Left lung (tissue), 10 donors: ENCODE results near the gene ASB10. TPM values are rescaled to one million over a fixed set of nuclear protein-coding genes. Genes with fewer than 3 reads are reported as not detected.

Experiments used
- ATAC-seq: fragments of 200-7000 bp; cut with Tn5 transposase; one replicate; pipeline ENCODE4 v1.9.1; 2020; ENCODE audit warnings: moderate library complexity
- DNase-seq, 4 donors: peaks; one replicate each; pipeline ENCODE4 v3.0.0-alpha.2; 2013 to 2020
- H3K27ac ChIP-seq, 2 donors: fragments of 200-600 bp; sonication (generic) in 1 of 2; one replicate each; pipeline versions ENCODE4 v1.5.0 to v1.8.0; 2020 to 2021
- H3K27me3 ChIP-seq, 2 donors: fragments of 200-600 bp; sonication (generic) in 1 of 2; one replicate each; pipeline versions ENCODE4 v1.5.0 to v1.8.0; 2020 to 2021
- H3K36me3 ChIP-seq, 2 donors: fragments of 200-600 bp; sonication (generic) in 1 of 2; one replicate each; pipeline versions ENCODE4 v1.5.0 to v1.8.0; 2020 to 2021
- H3K4me1 ChIP-seq, 2 donors: fragments of 200-600 bp; one replicate each; pipeline ENCODE4 v1.8.0; 2021
- H3K4me3 ChIP-seq, 2 donors: fragments of 200-600 bp; sonication (generic) in 1 of 2; one replicate each; pipeline versions ENCODE4 v1.5.0 to v1.8.0; 2020 to 2021; ENCODE audit warnings: mild to moderate bottlenecking in 1 of 2
- H3K9me3 ChIP-seq, 2 donors: fragments of 200-600 bp; sonication (generic) in 1 of 2; one replicate each; pipeline versions ENCODE4 v1.5.0 to v1.8.0; 2020 to 2021
- CTCF ChIP-seq, 2 donors: fragments of 200-600 bp; sonication (generic) in 1 of 2; IDR thresholded peaks; one replicate each; pipeline versions ENCODE4 v1.5.0 to v1.8.0; 2021; ENCODE audit warnings: antibody characterized with exemption in 2 of 2
- intact Hi-C, 2 donors: fragments of 100-400 bp; cut with DNase I; formaldehyde crosslinking; loops; one replicate each; pipeline versions ENCODE4 v1.11.2 to v1.14.2; 2022
- polyA plus RNA-seq, 6 donors: library from polyadenylated mRNA; unstranded; fragments of 120-200 nt; gene quantifications; one replicate each; pipeline ENCODE4 v1.2.1, GENCODE V29; 2013; ENCODE audit not compliant: insufficient read length in 6 of 6
- total RNA-seq, 2 donors: library from RNA; stranded (reverse); fragmentation: NEBNext Ultra II Directional; extraction: Animal tissue kit (Norgen Biotek cat#: 25700); gene quantifications; one replicate each; pipeline ENCODE4 v1.2.1, GENCODE V29; 2021
- donor health status: DM: no; HTN: yes; CAD: no.
- donor health status: DM: no; HTN: no; CAD: no.

Gene ASB10
- total and polyA plus RNA-seq, 8 donors, result not detected

DNA sequence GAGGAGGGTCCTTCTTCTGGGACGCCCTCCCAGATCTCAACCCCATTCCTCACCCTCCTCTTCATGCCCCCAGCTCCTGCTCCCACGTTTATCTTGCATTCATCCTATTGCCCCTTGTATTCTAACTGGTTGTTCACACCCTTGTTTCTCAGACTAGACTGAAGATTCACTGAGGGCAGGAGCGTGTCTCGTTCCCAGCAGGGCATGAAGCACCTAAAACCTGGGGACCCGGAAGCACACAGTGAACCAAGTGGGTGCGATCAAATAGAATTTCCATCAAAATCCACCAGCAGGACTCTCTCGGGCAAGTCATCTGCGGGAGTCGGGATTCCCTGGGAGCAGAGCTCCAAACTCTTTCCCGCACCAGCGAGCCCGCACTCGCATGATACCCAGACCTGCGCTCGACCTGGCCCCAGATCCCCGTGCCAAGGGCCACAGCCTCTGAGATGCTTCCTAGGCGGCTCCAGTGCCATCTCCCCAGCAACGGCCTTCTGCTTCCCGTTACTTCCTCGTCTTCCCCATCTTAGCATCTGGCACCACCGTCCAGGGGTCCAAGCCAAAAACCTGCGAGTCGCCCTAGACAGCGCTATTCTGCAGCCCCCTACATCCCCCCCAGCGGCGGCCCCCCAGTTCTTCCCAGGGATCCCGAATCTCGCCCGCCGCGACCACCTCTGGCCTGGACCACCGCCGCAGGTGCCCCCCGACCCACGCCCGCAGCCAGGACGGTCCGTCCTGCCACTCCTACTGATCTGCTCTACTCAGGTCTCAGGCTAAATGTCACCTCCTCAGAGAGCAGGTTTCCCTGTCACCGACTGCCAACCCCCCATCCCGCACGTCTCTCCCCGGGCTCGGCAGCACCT lies 13.4 kb downstream of the ASB10 start:
- no peak overlapping the region for H3K27ac ChIP-seq
- H3K27me3 ChIP-seq, result peaks cover 13 to 96% of the 10 kb centered on the region in 2 donors

DNA sequence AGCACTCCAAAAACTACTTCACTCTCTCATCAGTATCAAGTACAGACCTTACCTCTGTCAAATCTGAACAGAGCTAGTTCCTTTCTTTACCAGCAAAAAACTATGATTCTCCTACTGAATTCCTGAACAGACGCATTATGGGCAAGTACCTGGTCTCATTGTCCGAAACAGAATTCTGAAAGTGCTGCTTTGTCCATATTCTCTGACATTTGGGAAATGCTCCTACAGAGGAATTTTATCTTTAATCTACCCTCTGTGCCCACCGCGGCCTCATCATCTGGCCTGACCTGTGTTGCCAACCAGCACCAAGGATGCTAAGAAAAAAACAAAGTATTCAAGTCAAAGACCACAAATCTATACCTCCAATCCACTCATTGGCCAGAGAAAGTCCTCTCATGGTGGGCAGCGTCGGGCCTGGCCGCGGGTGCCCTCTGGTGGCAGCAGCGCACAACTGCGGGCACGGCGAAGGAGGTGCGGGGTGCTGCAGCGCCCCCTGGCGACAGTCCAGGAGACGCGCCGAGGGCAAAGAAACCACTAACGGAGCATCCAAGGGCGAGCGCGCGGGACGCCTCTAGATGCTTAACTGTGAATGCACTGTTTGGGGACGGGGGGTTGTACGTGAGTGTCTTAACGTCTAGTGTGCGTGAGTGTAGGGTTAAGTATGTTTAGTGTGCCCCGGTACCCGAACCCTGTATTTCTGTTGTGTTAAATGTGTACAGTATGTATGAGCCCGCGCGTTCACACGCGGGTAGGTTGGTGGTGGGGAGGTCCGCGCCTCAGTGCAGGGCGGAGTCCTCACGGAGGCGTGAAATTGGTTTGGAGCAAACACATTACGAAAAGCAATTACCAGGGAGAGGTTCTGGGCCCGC lies 14.5 kb downstream of the ASB10 start:
- DNase-seq (peak; percentile 65 to 97 (median 83)), ATAC-seq (peak; percentile 98)
- Histone ChIP-seq H3K27me3 (peaks cover 23 to 96% of the 10 kb centered on the region in 2 donors), H3K9me3 (no peaks in the 10 kb centered on the region), H3K4me3 (no peak overlapping the region), H3K27ac (no peak overlapping the region), H3K4me1 (peaks cover 4 to 9% of the 10 kb centered on the region in 2 donors), H3K36me3 (no peaks in the 10 kb centered on the region)
- TF ChIP-seq CTCF (IDR thresholded peaks at IDR 0.05), result peak; percentile 100
- intact Hi-C loops, result loop anchor here in 1 of 2 donors (5.0 kb wide), 1 partner anchor 45 kb away; no protein-coding TSS in a partner anchor

More for the DNA sequence above, 13.4 kb downstream of the ASB10 start:
- no peak for DNase-seq
- H3K36me3 ChIP-seq, result no peaks in the 10 kb centered on the region
- intact Hi-C loops, result loop anchor here in 1 of 2 donors (5.0 kb wide), 1 partner anchor 46 kb away; no protein-coding TSS in a partner anchor
- TF ChIP-seq CTCF (IDR thresholded peaks at IDR 0.05), result no peak
- no peaks in the 10 kb centered on the region for H3K4me1 ChIP-seq
- no peak overlapping the region for H3K4me3 ChIP-seq
- no peak for ATAC-seq
- H3K9me3 ChIP-seq, result no peaks in the 10 kb centered on the region

GRCh38 chr7:151168787-151169162 lies 18.3 kb downstream of the ASB10 start:
- peaks cover 55 to 98% of the 10 kb centered on the region in 2 donors for H3K27me3 ChIP-seq
- H3K27ac ChIP-seq, result no peak overlapping the region
- DNase-seq, result no peak
- H3K4me1 ChIP-seq, result peaks cover 11 to 19% of the 10 kb centered on the region in 2 donors
- no peak for ATAC-seq
- H3K36me3 ChIP-seq, result no peaks in the 10 kb centered on the region
- intact Hi-C loops, result no loop called here
- no peak for TF ChIP-seq CTCF (IDR thresholded peaks at IDR 0.05)
- no peak overlapping the region for H3K4me3 ChIP-seq
- H3K9me3 ChIP-seq, result no peaks in the 10 kb centered on the region

DNA sequence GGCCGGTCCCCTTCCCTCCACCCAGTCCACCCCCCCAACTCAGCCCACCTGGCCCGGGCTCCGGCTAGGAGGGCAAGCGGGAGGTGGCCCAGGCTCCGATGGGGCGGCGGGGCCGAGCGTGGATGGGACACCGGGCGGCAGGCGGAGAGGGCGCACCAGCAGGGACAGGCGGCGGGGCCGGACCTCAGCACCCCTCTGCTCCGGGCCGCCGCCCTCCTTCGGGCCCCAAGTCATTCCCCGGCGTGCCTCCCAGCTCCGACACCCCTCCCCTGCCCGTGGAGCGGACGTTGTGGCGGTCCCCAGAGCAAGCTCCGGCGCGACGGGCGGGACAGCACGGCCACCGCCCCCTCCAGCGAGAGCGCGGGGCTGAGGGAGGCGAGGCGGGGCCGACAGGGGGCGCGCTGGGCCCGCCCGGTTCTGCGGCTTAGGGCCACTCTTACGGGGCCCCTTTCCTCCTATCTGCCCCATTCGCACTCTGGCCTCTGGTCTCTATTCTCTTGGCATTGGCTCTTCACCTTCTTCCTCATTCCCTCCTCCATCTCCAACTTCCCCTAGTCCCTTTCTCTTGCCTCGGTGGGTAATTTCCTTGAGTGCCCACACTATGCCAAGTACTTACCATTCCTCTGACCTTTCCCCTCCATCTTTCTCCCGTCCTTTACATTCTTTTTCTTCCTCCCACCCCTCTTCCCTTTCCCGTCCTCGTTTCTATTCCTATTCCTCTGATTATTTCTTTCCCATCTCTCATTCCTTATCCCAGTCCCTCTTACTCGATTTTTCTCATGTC lies 18.9 kb downstream of the ASB10 start:
- peak; percentile 64 to 68 for TF ChIP-seq CTCF (IDR thresholded peaks at IDR 0.05)
- DNase-seq, result peak in 2 of 4 donors; percentile 33 to 85

More for the DNA sequence above, 18.9 kb downstream of the ASB10 start:
- Histone ChIP-seq H3K36me3 (no peaks in the 10 kb centered on the region), H3K4me1 (peaks cover 11 to 19% of the 10 kb centered on the region in 2 donors), H3K9me3 (no peaks in the 10 kb centered on the region), H3K4me3 (peak overlapping the region; percentile 31 to 33), H3K27me3 (peaks cover 55 to 98% of the 10 kb centered on the region in 2 donors), H3K27ac (no peak overlapping the region)
- intact Hi-C loops, result no loop called here
- ATAC-seq, result peak; percentile 75
